GM23338 (cell line): ENCODE results near the gene UBE2S. TPM values are rescaled to one million over a fixed set of nuclear protein-coding genes. Genes with fewer than 3 reads are reported as not detected.

Experiments used
- ATAC-seq: fragments of 200-7000 bp; cut with Tn5 transposase; 3 replicates; pipeline ENCODE4 v1.9.1; 2020
- DNase-seq: peaks from one replicate; pipeline ENCODE4 v3.0.0-alpha.2; 2015; ENCODE audit warnings: low spot score
- H2AFZ ChIP-seq: fragments of 200-600 bp; sonication (generic); 2 replicates; pipeline ENCODE4 v1.8.0; 2016; ENCODE audit warnings: antibody characterized with exemption, mild to moderate bottlenecking, moderate library complexity
- H3F3A ChIP-seq: fragments of 200-600 bp; sonication (generic); replicated peaks from 2 replicates; pipeline ENCODE4 v1.8.0; 2017; ENCODE audit warnings: antibody characterized with exemption, mixed run types, low read depth
- H3K27ac ChIP-seq: fragments of 200-600 bp; sonication (generic); 2 replicates; pipeline ENCODE4 v1.6.1; 2016; ENCODE audit warnings: low read depth
- H3K27me3 ChIP-seq: fragments of 200-600 bp; sonication (generic); 2 replicates; pipeline ENCODE4 v1.8.0; 2016; ENCODE audit warnings: mild to moderate bottlenecking, mixed run types, moderate library complexity; ENCODE audit not compliant: insufficient read depth
- H3K36me3 ChIP-seq: fragments of 200-600 bp; sonication (generic); 2 replicates; pipeline ENCODE4 v1.8.0; 2016; ENCODE audit warnings: mild to moderate bottlenecking; ENCODE audit not compliant: insufficient read depth
- H3K4me1 ChIP-seq: fragments of 200-600 bp; sonication (generic); 2 replicates; pipeline ENCODE4 v1.8.0; 2016; ENCODE audit warnings: mild to moderate bottlenecking, moderate library complexity; ENCODE audit not compliant: insufficient read depth
- H3K4me2 ChIP-seq: fragments of 200-600 bp; sonication (generic); 2 replicates; pipeline ENCODE4 v1.7.1; 2017; ENCODE audit warnings: mixed run types
- H3K4me3 ChIP-seq: fragments of 200-600 bp; sonication (generic); 2 replicates; pipeline ENCODE4 v1.6.1; 2016; ENCODE audit warnings: mixed run types
- H3K79me2 ChIP-seq: fragments of 200-600 bp; sonication (generic); replicated peaks from 2 replicates; pipeline ENCODE4 v1.8.0; 2017; ENCODE audit warnings: mild to moderate bottlenecking; ENCODE audit not compliant: insufficient read depth
- H3K9me2 ChIP-seq: fragments of 200-600 bp; sonication (generic); 2 replicates; pipeline ENCODE4 v1.8.0; 2017; ENCODE audit not compliant: insufficient read depth
- H4K20me1 ChIP-seq: fragments of 200-600 bp; sonication (generic); replicated peaks from 2 replicates; pipeline ENCODE4 v1.8.0; 2017; ENCODE audit warnings: mild to moderate bottlenecking; ENCODE audit not compliant: insufficient read depth
- H3K27ac Mint-ChIP-seq: 2 replicates; pipeline ENCODE4 v1.8.0; 2020; ENCODE audit warnings: inconsistent platforms, mild to moderate bottlenecking, moderate library complexity, mixed read lengths
- H3K27me3 Mint-ChIP-seq: 3 replicates; pipeline ENCODE4 v1.8.0; 2022; ENCODE audit warnings: low read depth, mild to moderate bottlenecking, moderate library complexity, mixed read lengths, inconsistent platforms; ENCODE audit not compliant: insufficient read depth, poor library complexity
- H3K36me3 Mint-ChIP-seq: 3 replicates; pipeline ENCODE4 v1.8.0; 2021; ENCODE audit warnings: low read depth, mild to moderate bottlenecking, inconsistent platforms, moderate library complexity, mixed read lengths
- H3K4me1 Mint-ChIP-seq: 3 replicates; pipeline ENCODE4 v1.8.0; 2020; ENCODE audit warnings: mild to moderate bottlenecking, inconsistent platforms, mixed read lengths
- H3K4me3 Mint-ChIP-seq: 3 replicates; pipeline ENCODE4 v1.8.0; 2021; ENCODE audit warnings: moderate library complexity, mild to moderate bottlenecking, inconsistent platforms, mixed read lengths
- H3K9me3 Mint-ChIP-seq: 3 replicates; pipeline ENCODE4 v1.8.0; 2020; ENCODE audit warnings: moderate library complexity, mild to moderate bottlenecking, inconsistent platforms, mixed read lengths
- ETS1 ChIP-seq: IDR thresholded peaks from 2 replicates; pipeline ENCODE4 v1.6.1; 2016; ENCODE audit warnings: antibody characterized with exemption
- JUNB ChIP-seq: IDR thresholded peaks from one replicate; pipeline ENCODE4 v1.6.1; 2016; ENCODE audit warnings: antibody characterized with exemption; ENCODE audit not compliant: unreplicated experiment
- ZNF331 ChIP-seq: fragments of 250-450 bp; sonication (Bioruptor Pico); IDR thresholded peaks from 2 replicates; pipeline ENCODE4 v1.5.0; 2020; ENCODE audit warnings: low read depth, mild to moderate bottlenecking, moderate library complexity
- ZNF462 ChIP-seq: fragments of 250-450 bp; sonication (Bioruptor Pico); IDR thresholded peaks from 2 replicates; pipeline ENCODE4 v1.5.0; 2020; ENCODE audit warnings: mild to moderate bottlenecking, moderate library complexity
- polyA plus RNA-seq: library from polyadenylated mRNA; unstranded; fragments of >200 nt; fragmentation: Nextera tagmentation; extraction: Ambion mirVana; gene quantifications from 2 replicates; pipeline ENCODE4 v1.2.1, GENCODE V29; 2016
- total RNA-seq: library from RNA; depleted of rRNA; stranded (reverse); fragments of >200 nt; shearing (Covaris generic); gene quantifications from 2 replicates; pipeline ENCODE4 v1.2.3, GENCODE V29; 2014

UBE2S gene
- total and polyA plus RNA-seq, 2 experiments from 2014 or later, result 363 to 533 TPM

GRCh38 chr19:55358943-55359908, 48.4 kb downstream of the UBE2S start:
- H2AFZ ChIP-seq, result no peak overlapping the region
- Mint-ChIP-seq H3K27me3 (peaks cover 41% of the 10 kb centered on the region), H3K4me3 (no peak overlapping the region), H3K27ac (no peak overlapping the region), H3K9me3 (no peaks in the 10 kb centered on the region), H3K4me1 (peaks cover 7% of the 10 kb centered on the region; the same call in 2 of the 3 replicates), H3K36me3 (no peaks in the 10 kb centered on the region)
- no peaks in the 10 kb centered on the region for H4K20me1 ChIP-seq
- H3K9me2 ChIP-seq, result no peaks in the 10 kb centered on the region
- no peaks in the 10 kb centered on the region for H3K36me3 ChIP-seq
- no peak for TF ChIP-seq JUNB
- TF ChIP-seq ZNF331 (CRISPR knock-in tag), result no peak
- H3K27ac ChIP-seq, result no peak overlapping the region
- DNase-seq, result no peak
- peaks cover 8% of the 10 kb centered on the region for H3F3A ChIP-seq
- H3K4me1 ChIP-seq, result peaks cover 4% of the 10 kb centered on the region; the same call in 1 of the 2 replicates
- no peaks in the 10 kb centered on the region for H3K79me2 ChIP-seq
- peaks cover 34% of the 10 kb centered on the region for H3K27me3 ChIP-seq
- H3K4me3 ChIP-seq, result no peak overlapping the region
- H3K4me2 ChIP-seq, result no peak overlapping the region
- no peak for ATAC-seq

- Mint-ChIP-seq H3K9me3 (no peaks in the 10 kb centered on the region), H3K4me3 (no peak overlapping the region), H3K27me3 (peaks cover 41% of the 10 kb centered on the region), H3K4me1 (peaks cover 7% of the 10 kb centered on the region; the same call in 2 of the 3 replicates), H3K36me3 (no peaks in the 10 kb centered on the region), H3K27ac (no peak overlapping the region)
- Histone ChIP-seq H3K79me2 (no peaks in the 10 kb centered on the region), H3K27ac (no peak overlapping the region), H3F3A (peaks cover 9% of the 10 kb centered on the region), H3K27me3 (peaks cover 36% of the 10 kb centered on the region), H2AFZ (no peak overlapping the region), H4K20me1 (no peaks in the 10 kb centered on the region), H3K4me3 (no peak overlapping the region), H3K4me1 (peaks cover 4% of the 10 kb centered on the region; the same call in 1 of the 2 replicates), H3K9me2 (no peaks in the 10 kb centered on the region), H3K36me3 (no peaks in the 10 kb centered on the region), H3K4me2 (no peak overlapping the region)
- DNase-seq (no peak), ATAC-seq (no peak)
- TF ChIP-seq ZNF462 (CRISPR knock-in tag), result no peak
- TF ChIP-seq ETS1, result no peak
Observed at GRCh38 chr19:55358493-55358892, 49.1 kb downstream of the UBE2S start.
